ENCODE results near the gene ATF6.

Gene ATF6

GRCh38 chr1:161945306-161946060 lies 179.4 kb downstream of the ATF6 start:
- DNase-seq = no peak

GRCh38 chr1:161946071-161946987 lies 180.2 kb downstream of the ATF6 start:
- DNase-seq = no peak

DNA sequence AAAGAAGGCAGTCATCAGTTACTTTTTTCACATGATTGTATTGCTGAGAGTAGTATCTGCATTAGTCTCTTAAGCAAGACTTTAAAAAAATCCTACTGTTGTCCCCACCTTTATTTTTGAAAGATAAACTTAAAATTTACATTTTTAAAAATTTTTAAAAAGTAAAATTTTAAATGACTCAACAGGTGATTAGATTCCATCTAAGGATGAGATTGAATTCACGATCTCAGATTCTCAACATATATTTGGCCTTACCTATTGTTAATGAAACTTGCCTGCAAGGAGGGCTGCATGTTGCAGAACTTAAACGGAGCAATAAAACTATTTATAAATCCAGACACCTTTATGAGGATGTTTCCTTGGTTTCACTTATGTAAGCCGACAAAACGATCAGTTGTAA lies 182.3 kb downstream of the ATF6 start:
- no peak for DNase-seq

- no peak for DNase-seq
Observed at GRCh38 chr1:161949548-161949947, 183.4 kb downstream of the ATF6 start.

DNA sequence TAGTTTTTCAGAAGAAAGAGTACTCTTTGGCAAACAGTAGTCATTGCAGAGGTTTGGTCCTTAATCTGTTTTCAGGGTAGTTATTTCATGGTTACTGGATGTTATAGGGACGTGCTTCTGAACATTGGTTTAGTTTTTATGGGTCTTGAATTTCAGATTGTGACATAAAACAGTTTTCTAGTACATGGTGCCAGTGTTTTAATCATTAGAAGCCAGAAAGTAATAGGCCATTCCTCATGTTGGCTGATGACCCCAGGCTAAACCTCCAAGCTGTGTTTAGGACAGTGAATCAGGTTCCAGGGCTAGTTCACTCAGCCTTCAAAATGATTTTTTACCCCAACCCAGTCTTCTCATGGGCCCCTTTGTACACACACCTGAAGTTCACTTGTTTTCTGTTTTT lies 184.3 kb downstream of the ATF6 start:
- DNase-seq = no peak

DNA sequence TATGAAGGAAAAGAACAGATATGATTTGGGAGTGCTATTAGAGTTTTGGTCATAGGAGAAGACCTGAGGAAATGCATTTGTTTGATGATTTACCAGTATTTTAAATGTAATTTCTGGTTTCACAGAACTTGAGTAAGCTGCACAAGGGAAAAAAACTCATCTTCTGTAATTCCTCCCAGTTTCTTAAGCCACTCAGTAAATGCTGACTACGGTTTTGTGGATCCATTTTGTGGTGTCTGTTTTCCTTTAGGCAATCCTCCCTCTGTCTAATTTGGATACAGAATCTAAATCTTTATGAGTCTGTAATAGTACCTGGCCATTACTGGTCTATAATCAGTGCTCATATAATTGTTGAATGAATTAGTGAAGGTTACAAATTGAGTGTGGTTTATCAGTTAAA lies 185.5 kb downstream of the ATF6 start:
- DNase-seq = no peak

DNA sequence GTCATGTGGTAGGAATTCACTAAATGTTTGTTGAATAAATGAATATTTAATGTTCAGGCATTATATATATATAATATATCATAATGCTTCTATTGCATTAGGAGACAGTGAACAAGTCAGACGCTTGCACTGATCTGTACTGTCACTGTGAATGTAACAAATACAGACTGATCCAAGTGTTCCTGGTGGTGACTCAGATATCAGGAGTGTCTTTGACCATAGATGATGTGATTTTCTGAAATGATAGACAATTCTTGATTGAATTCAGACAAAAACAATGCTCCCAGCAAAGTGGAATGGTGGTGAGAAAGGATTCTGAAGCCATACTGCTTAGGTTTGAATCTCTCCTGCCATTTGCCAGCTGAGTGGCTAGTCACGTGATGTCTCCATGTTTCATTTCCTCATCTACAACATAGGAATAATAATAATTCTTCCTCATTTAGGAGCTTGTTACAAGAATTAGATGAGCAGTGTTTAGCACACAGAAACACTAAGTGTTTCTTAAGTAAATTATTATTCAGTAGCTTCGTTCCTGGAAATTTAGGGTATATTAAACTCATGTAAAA lies 186.6 kb downstream of the ATF6 start:
- no peak for DNase-seq

GRCh38 chr1:161953256-161953920 lies 187.3 kb downstream of the ATF6 start:
- DNase-seq = no peak

GRCh38 chr1:161954050-161954449 lies 187.9 kb downstream of the ATF6 start:
- DNase-seq = no peak

GRCh38 chr1:161954466-161954865 lies 188.3 kb downstream of the ATF6 start:
- DNase-seq = no peak

DNA sequence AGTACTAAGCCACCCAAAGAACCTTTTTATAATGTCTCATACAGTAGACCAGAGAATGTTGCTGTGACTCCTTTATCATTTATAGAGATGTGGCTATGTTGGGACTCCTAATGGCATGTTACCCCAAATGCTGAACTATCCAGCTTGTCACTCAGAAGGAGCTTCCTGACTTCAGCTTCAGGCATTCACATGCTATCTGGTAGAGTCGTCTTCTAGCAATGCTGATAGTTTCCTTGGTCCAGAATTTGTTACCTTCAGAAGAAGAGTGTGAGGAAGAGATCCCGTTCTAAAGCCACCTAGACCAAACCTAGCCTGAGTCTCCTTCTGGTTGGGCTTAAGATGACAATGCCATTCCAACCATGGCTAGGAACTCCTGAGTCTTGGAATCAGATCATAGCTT lies 189.5 kb downstream of the ATF6 start:
- no peak for DNase-seq

- no peak for DNase-seq
Observed at GRCh38 chr1:161956097-161956496, 190.0 kb downstream of the ATF6 start.

DNA sequence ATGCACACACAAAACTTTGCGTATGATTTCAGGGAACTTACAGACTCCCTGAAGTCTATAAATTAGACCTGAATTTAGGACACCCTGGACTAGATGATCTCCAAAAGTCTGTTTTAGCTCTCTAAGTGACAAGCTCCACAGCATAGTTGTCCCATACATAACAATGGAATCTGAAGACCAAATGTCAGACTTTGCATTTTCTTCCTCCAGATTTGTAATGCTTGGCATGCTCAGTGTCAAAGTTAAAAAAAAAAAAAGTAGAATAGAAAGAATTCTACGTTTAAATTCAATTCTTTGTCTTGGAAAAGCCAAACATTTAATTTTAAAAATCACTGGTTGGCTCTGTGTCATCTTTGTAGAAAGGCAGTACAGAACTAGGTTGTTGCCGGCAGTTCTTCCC lies 190.8 kb downstream of the ATF6 start:
- no peak for DNase-seq

GRCh38 chr1:161958425-161958824 lies 192.3 kb downstream of the ATF6 start:
- DNase-seq = peak in 1 of 2 donors; percentile 26

- peak; percentile 33 to 56 for DNase-seq
Observed at GRCh38 chr1:161962091-161962887, 196.2 kb downstream of the ATF6 start.

DNA sequence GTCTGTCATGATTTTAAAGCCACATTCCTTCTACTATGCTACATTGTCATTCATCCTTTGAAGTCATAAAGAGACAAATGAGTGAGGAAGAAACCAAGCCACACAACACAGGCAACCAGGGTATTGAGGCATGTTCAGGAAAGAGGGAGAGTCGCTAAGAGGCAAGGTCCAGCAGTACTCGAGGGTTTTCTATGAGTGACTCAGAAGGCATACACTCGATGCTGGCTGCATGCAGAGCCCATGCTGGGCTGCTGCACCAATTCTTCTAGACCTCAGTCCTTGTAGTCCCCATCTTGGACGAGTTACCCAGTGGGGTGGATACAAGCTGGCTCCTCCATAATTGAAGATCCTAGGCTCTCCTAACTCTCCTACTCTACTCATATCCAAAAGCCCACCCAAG lies 199.9 kb downstream of the ATF6 start:
- DNase-seq = no peak

- no peak for DNase-seq
Observed at GRCh38 chr1:161970036-161970435, 203.9 kb downstream of the ATF6 start.

GRCh38 chr1:161970633-161971032 lies 204.5 kb downstream of the ATF6 start:
- no peak for DNase-seq

DNA sequence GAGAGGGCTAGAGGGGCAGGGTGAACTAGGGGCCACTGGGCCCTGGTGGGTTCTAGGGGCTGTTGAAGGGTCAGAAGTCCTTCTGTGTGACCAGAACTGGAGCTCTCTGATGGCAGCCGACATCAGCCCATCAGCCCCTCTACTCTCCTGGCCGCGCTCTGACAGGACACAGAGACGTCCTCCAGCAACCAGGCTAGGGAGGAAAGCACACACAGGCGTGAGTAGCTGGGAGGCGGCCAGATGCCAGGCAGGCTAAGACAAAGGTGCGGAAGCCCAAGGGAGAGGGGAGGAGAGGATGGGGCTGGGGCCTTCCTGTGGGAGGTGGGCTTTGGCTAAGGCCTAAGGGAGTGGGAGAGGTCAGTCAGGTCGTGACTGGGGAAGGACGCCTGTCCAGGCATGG lies 206.7 kb downstream of the ATF6 start:
- DNase-seq = no peak

GRCh38 chr1:161973924-161974845 lies 208.1 kb downstream of the ATF6 start:
- no peak for DNase-seq

All from stimulated activated CD4-positive, alpha-beta T cell treated with anti-CD3 and anti-CD28 coated beads, Interleukin-2, amount 100 ng/mL, for 24 hours (primary cell).